CD4-positive, alpha-beta T cell treated with Interleukin-6 for 4 hours (primary cell): ENCODE results near the gene POLR1H.
A peak's percentile ranks its signal among the peaks of the same experiment; 100 is the strongest.
"Not testable (repeated sequence)": the region's sequence is repeated elsewhere in the genome, so short reads cannot be mapped to it uniquely, and the experiment has no call there.

ENCODE experiments used
- DNase-seq: peaks from one replicate; pipeline ENCODE4 v3.0.0-alpha.2; 2020; ENCODE audit warnings: mixed read lengths

POLR1H gene, protein sequence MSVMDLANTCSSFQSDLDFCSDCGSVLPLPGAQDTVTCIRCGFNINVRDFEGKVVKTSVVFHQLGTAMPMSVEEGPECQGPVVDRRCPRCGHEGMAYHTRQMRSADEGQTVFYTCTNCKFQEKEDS

DNA sequence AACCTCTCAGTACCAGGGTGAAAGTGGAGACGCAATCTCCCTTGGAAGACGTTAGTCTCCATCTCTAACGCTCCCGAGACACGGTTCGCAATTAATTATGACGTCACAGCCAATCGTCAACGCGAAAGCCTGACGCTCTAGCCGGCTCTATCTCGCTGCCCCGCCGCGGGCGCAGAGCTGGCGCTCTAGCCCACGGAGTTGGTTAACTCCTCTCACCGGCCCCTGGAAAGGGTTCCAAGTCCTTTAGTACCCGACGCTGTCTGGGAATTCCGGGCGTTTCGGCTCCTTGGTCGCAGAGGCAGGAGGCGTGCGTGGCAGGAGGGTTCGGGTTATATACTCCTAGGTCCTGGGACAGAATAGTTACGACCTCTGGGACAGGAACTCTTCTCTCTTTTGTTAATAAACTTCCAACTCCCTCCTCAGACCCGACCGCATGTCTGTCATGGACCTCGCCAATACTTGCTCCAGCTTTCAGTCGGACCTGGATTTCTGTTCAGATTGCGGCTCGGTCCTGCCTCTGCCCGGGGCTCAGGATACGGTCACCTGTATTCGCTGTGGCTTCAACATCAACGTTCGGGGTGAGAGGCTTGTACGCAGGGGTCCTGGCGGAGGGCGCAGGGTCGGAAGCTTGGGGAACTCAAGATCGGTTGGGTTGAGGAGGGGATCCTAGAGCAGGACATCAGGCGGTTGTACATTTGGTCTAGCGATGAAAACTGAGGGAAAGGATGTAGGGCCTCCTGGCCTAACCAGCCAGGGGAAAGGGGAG, at the start of gene POLR1H:
POLR1H (plus strand) TSS at position 174 of the 766 bp plus-strand sequence; CDS start at position 434, 260 bp downstream.
- peak; percentile 88 for DNase-seq

DNA sequence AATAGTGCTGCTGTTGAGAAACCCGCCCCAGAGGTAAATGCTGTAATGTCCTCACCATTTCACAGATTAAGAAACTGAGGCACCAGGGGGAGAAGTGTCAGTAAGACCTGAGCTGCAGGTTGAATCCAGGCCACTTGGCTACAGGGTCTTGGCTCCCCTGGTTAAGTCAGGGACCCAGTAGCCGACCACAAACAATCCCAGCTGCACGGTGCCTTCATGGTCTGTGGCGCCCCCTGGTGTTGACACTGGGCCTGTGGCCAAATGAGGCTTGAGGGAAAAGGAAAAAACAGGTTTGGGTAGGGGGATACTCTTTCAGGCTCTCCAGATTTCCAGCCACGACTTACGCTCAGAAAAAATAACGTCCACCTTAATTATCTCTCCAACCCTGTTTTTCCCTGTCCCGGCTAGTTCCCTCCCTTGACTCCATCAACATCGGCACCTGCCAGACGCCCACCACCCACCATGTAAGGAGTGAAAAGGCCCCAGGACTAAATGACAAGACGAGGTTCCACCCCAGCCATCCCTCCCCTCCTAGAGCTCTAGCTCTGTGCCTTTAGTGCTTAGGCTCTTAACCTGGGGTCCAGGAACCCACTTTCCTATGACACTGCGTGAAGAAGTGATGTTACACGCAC, 47.7 kb upstream of the POLR1H start:
- DNase-seq: peak; percentile 37

DNA sequence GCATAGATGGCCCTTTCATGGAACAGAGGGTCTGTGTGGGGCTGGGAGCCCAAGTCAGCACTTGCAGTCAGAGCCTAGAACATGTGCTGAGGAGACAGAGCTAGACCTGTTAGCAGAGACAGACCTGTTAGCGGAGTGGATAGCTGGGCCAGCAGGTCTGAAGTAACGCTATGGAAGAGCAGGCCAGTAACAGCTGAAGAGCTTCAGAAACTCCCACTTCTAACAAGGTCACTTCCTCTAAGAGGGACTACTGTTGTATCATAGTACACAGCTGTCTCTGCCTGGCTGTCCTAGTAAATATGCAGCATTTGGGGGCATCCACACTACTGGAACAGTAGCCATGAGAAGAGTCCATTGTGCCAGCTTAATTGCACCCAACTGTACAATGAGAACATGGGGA, 41.2 kb upstream of the POLR1H start:
- no peak for DNase-seq

DNA sequence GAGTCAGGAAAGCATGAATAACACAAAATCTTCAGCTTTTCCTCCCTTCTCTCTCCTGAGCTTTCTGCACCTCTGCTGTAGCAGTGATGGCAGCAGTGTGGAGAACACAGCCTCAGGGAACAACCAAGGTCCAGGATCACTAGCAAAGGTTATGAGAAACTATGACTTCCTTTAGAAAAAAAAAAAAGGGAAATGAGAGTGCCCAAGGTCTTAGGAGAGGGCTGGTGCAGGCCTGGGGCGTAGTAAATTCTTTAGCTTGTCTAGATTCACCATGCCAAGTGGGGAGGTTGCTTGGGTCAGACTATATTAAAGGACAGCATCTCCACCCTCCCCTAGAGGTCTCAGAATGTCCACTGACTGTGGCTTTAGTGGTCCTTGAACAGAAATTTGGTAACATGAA, 40.4 kb upstream of the POLR1H start:
- DNase-seq: no peak

DNA sequence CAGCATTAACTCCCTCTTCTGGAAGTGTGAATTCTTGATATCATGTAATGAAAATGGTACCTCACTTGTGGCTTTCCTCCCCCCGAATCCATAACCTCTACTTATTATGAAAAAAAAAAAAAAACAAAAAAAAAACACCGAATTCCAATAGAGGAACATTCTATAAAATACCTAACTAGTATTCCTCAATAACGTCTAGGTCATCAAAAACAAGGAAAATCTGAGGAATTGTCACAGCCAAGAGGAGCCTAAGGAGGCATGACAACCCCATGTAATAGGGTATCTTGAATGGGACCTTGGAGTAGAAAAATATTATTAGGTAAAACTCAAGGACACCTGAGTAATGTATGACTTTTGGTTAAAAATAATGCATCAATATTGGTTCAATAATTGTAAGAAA, 38.9 kb upstream of the POLR1H start:
- no peak for DNase-seq

DNA sequence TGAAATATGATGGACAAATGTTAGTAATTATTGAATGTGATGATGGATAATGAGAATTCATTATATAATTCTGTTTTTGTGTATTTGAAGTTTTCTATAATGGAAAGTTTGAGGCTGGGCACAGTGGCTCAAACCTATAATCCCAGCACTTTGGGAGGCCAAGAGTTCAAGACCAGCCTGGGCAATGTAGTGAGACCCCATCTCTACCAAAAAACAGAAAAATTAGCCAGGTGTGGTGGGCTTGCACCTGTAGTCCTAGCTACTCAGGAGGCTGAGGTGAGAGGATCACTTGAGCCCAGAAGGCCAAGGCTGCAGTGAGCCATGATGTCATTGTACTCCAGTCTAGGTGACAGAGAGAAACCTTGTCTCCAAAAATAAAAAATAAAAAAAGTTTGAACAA, 38.4 kb upstream of the POLR1H start:
- not testable (repeated sequence) for DNase-seq

DNA sequence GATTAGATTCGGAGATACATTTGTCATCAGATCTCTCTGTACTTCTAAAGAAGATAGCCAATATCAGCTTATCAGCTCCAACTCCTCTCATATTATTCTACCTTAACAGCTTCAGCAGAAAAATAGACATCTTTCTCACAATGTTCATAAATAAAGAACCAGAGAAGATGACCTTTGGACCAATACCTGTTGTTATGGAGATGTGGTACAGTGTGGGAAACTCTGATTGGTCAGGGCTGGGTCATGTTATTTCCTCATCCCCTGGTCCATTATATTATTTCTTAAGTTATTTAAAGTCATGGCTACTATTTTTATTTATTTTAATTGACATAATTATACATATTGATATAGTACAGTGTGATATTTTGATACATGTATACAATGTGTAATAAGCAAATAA, 35.9 kb upstream of the POLR1H start:
- DNase-seq: no peak

DNA sequence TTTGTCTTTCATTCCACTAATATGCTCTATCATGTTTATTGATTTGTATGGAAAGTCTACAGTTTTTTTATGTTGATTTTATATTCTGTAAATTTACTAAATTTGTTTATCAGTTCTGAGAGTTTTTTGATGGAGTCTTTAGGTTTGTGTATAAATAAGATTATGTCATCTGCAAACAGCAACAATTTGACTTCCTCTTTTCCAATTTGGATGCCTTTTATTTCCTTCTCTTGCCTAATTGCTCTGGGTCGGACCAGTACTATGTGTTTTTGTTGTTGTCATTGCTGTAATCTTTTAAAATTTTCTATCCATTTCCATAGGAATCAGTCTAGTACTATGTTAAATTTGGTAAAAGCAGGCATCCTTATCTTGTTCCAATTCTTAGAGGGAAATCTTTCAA, 31.5 kb upstream of the POLR1H start:
- DNase-seq: no peak

DNA sequence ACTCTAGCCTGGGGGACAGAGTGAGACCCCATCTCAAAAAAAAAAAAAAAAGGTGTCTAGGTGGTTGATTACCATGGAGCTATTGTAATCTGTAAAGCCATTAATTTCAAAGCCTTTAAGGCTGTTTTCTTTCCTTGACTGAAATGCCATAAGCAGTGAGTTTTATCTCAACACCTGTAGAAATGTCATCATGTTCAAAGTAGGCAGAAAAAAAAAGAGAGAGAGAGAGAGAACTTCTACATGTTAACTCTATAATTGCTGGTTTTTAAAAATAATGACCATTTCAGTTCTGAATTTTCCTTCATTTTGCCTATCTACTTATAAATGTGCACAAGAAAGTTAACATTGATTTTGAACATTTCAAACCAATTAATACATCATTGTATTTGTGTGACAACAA, 29.7 kb upstream of the POLR1H start:
- no peak for DNase-seq

DNA sequence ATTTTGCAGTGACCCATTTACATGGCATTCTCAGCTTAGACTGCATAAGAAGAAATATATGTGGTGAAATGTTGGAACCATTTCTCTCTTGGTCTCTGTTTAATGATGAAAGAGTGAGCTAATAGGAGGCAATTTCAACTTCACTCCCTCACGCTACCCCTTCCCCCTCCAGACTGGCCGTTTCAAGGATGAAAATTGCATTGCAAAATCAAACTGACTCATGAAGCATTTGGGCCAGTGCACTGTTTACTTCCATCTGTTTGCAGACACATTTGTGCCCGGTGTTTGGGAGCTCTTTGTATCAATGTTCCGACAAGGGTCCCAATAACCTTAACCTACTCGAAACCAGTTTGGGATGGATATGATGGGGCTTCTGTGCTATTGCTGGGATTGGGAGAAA, 27.6 kb upstream of the POLR1H start:
- not testable (repeated sequence) for DNase-seq

DNA sequence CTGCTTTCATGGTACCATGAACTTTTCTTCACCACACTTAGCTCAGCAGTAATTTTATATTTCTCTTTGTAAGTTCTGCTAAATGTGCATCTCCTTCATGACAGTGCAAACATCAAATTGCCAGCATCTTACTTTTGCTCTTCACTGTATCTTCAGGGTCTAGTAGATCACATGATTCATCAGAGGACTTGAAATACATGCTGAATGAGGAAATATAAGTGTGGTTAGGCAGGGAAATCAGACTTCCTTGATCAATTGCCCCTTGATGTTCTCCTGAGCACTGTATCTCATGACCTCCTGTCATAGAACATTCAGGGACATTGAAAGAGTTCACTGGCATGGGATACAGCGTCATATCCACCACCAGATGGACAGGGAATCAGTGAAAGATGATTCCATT, 25.3 kb upstream of the POLR1H start:
- DNase-seq: no peak

DNA sequence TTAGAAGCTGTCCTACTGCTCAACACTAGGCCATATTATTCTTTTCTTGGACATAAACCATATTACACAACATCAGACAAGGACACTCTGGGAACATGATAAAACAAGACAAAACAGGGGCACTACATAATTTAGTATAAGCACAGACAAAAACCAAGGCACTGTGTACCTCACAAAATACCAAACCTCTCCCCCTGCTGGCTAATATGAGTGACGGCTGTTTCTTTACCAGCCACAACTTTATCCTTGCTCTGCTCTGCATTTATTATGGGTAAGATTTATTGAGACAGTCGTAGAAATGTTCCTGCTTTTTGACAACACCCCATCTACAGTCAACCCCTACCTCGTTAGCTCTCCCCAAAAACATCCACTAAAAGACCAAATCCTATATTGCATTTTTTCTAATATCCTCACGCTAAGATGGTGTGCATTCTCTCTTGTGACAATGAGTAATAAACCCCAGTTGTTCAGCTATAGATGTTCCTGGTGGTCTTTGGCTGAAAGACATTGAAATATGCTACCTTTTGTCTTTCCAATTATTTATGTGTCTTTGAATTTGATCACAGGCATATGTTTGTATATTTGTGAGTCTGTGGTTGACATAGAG, 23.8 kb upstream of the POLR1H start:
- no peak for DNase-seq

DNA sequence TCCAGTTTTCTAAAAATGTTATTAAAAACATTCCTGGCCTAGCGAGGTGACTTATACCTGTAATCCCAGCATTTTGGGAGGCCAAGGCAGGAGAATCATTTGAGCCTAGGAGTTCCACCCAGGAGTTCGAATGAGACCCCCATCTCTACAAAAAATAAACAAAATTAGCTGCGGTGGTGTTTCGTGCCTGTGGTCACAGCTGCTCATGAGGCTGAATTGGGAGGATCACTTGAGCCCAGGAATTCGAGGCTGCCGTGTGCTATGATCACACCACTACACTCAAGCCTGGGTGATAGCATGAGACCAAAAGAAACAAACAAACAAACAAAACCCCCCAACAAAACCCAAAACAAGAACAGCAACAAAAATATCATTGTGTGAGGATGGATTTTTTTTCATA, 19.8 kb upstream of the POLR1H start:
- DNase-seq: no peak

DNA sequence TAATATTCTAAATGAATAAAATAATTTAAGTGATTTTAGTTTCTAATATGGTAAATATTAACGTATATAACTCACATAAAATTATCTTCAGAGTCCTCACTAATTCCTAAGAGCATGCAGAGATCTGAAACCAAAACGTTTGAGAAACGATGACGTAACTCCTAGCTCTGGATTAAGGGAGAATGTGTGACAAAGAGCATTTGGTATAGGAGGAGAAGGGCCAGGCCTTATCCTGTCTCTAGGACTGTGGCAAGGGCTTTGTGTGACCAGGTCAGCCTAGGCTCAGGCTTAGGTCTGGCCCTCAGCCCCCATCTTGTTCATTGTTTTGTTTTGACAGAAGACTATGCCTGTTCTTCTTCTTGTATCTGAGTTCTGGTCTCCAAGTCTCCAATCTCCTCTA, 19.2 kb upstream of the POLR1H start:
- DNase-seq: no peak

DNA sequence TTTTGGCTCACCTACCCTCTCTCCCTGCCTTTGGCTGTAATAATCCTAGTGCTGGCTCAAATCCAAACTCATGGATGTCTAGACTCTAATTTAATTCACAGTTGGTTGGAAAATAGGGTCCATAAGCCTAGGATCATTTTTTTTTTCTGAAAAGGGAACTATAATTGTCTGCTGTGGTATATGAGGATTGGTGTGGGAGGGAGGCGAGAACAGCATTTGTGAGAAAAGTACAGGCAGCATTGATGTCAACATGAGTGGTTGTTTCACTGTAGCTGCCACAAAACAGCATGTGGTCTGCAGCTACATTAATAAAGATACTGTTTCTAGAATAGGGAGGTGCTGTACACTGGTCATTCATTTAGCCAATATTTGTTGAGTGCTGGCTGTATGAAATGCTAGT, 18.6 kb upstream of the POLR1H start:
- DNase-seq: no peak

DNA sequence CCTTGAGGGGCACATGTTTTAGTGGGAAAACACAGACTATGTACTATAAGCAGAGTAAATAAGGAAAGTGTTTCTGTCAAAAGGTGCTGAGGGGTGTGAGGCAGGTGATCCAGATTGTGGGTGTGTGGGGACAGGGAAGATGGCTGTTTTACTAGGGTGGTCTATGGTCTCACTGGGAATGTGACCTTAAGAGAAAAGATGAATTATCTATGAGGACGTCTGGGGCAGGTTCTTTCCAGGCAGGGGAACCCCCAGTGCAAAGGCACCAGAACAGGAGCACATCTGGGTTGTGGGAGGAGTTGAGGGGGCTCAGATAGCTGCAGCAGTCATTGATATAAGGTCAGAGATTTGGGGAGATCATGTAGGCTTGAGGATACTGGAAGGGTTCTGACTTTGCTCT, 18.2 kb upstream of the POLR1H start:
- DNase-seq: no peak

DNA sequence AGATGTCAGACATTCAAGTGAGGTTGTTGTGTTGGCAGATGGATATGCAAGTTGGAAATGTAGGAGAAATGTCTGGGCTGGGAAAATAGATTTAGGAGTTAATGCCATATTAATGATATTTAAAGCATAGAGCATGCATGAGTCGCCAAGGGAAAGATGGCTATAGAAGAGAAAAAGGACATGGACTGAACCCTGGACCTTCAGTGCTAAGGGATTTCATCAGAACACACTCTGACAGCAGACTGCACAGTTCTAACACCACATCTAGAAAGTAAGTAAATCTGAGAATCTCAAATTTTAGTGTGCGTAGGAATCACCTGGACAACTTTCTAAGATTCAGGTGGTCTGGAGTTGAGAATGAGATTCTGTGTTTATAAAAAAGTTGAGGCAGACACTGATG, 17.3 kb upstream of the POLR1H start:
- no peak for DNase-seq

DNA sequence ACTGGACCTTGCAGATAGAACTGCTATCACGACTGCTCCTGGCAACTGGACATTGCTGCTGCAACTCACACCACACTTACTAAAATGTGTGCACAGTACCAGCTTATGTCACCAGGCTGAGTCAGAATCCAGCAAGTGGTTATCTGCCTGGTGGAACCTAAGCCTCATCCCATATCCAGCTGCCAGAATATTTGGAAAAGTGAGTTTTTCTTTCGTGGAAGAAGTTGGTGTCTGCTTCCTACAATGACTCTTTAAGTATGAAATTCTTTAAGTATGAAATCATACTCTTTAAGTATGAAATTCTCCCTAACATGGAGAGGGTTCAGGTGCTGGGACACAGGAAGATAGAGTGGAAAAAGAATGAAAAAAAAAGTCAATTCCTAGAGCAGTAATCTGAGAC, 16.4 kb upstream of the POLR1H start:
- no peak for DNase-seq

DNA sequence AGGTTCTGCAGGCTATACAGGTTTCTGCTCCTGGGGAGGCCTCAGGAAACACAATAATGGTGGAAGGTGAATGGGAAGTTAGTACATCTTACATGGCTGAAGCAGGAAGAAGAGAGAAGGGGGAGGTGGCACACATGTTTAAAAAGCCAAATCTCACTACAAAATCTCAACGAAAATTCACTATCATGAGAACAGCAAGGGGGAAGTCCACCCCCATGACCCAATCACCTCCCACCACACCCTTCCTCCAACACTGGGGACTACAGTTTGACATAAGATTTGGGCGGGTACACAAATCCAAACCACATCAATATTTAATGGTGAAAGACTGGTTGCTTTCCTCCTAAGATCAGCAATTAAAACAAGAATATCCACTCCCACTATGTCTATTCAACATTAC, 13.8 kb upstream of the POLR1H start:
- no peak for DNase-seq

DNA sequence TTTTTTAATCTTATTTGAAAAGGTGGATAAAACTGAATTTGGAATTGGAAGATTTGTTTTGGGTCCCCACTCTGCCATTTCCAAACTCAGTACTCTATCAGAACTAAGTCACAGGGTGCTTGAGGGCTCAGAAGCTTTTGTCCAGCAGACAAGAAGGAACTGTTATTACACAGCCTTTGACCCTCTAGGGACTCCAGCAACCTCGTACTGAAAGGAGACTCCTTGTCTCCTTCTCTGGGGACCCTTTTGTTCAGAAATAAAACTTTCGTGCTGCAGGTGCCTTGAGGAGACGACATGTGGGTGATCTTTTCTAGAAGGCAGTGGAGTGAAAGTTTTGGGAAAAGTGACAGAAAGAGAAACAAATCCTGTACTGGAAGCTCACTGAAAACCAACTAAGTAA, 7.4 kb upstream of the POLR1H start:
- DNase-seq: no peak

DNA sequence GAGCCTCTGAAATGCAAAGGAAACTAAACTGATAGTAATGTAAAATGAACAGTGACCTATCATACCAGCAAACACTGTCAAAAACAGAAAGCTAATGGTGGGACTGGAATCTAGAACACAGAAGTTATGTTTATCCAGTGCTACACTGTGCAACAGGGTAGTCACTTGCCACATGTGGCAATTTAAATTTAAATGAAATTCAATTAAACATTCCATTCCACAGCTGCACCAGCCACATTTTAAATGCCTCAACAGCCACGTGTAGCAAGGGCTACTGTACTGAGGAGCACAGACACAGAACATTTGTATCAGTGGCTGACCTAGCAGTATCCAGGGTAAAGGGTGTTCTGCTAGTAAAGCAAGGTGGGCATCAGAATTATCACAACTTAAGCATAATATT, 5.6 kb upstream of the POLR1H start:
- DNase-seq: no peak

DNA sequence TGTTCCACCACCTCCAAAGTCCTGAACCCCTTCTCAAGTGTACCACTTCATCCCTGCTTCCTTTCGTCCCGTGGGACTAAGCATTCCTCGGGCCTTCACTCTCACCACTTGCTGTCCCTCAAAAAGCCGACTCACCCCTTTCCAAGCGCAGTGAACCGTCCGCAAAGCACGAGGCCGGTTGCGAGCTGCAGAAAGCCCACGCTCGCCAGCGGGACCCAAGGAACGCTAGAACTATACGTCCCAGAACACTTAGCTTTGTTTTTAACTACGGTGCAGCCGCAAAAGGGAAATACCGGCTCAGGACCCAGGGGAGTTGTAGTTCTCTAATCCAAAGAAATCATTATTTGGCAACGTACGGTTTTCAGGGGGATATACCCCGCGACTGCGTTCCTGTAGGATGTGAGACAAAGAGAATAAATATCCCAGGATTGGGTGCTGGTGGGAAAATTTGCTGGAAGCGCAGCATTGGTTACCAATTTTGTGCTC, 416 bp upstream of the POLR1H start:
- DNase-seq: peak; percentile 38

DNA sequence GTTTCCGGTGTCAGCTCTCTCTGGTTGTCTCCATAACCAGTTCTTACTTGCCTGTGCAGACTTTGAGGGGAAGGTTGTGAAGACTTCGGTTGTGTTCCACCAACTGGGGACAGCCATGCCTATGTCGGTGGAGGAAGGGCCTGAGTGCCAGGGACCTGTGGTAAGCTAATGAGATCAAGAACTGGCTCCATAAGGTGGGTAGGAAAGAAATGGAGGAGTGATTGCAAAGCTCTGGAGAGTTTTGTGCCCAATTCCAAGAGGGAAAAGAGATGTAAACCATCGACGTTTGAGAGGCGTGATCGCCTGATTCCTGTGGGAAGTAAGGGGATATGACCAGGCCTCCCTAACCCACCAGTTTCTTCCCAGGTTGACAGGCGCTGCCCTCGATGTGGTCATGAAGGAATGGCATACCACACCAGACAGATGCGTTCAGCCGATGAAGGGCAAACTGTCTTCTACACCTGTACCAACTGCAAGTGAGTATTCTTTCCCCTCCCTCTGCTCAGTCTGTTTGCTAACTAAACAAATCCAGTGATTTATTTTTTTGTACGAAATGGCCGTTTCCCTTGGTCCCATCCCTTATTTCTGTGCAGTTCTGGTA, 893 bp downstream of the POLR1H start:
- DNase-seq: no peak
